Ishikawa (cell line): Measurements from ENCODE around the gene KDM4B.

ENCODE experiments used
- EP300 ChIP-seq: IDR thresholded peaks from 2 replicates; pipeline ENCODE4 v1.6.1; 2012; ENCODE audit warnings: borderline replicate concordance
- RAD21 ChIP-seq: IDR thresholded peaks from 2 replicates; pipeline ENCODE4 v1.6.1; 2012; ENCODE audit warnings: low read depth
- REST ChIP-seq: IDR thresholded peaks from 2 replicates; pipeline ENCODE4 v1.6.1; 2012; ENCODE audit warnings: low read depth, mild to moderate bottlenecking
- ZBTB7A ChIP-seq: IDR thresholded peaks from 2 replicates; pipeline ENCODE4 v1.6.1; 2012; ENCODE audit warnings: low read depth

GRCh38 chr19:5045956-5046338 lies 77.0 kb downstream of the KDM4B start:
- TF ChIP-seq EP300 (no peak), REST (no peak), ZBTB7A (no peak), RAD21 (no peak)
